ENCODE data around the gene FAM20B.

The FAM20B gene

GRCh38 chr1:179010671-179011070, 15.0 kb upstream of the FAM20B start:
- Mint-ChIP-seq H3K9me3 (no peaks in the 10 kb centered on the region), H3K4me3 (no peak overlapping the region), H3K27me3 (ENCODE audit: low read depth) (peaks cover 2% of the 10 kb centered on the region), H3K27ac (no peak overlapping the region), H3K4me1 (ENCODE audit: low read depth) (no peaks in the 10 kb centered on the region), H3K36me3 (ENCODE audit: low read depth) (no peaks in the 10 kb centered on the region)
- DNase-seq (ENCODE audit: low spot score): no peak

GRCh38 chr1:179012038-179012437, 13.7 kb upstream of the FAM20B start:
- H3K4me1 Mint-ChIP-seq (ENCODE audit: low read depth): peaks cover 4% of the 10 kb centered on the region
- DNase-seq (ENCODE audit: low spot score): no peak
- no peak overlapping the region for H3K4me3 Mint-ChIP-seq
- H3K27me3 Mint-ChIP-seq (ENCODE audit: low read depth): peaks cover 2% of the 10 kb centered on the region
- no peaks in the 10 kb centered on the region for H3K9me3 Mint-ChIP-seq
- no peaks in the 10 kb centered on the region for H3K36me3 Mint-ChIP-seq (ENCODE audit: low read depth)
- H3K27ac Mint-ChIP-seq: no peak overlapping the region

GRCh38 chr1:179014123-179014522, 11.6 kb upstream of the FAM20B start:
- DNase-seq (ENCODE audit: low spot score): no peak
- Mint-ChIP-seq H3K27ac (no peak overlapping the region), H3K4me1 (ENCODE audit: low read depth) (peaks cover 5% of the 10 kb centered on the region), H3K9me3 (no peaks in the 10 kb centered on the region), H3K4me3 (no peak overlapping the region), H3K36me3 (ENCODE audit: low read depth) (no peaks in the 10 kb centered on the region), H3K27me3 (ENCODE audit: low read depth) (peaks cover 5% of the 10 kb centered on the region)

GRCh38 chr1:179015396-179015795, 10.3 kb upstream of the FAM20B start:
- Mint-ChIP-seq H3K9me3 (no peaks in the 10 kb centered on the region), H3K36me3 (ENCODE audit: low read depth) (no peaks in the 10 kb centered on the region), H3K4me1 (ENCODE audit: low read depth) (peaks cover 5% of the 10 kb centered on the region), H3K4me3 (no peak overlapping the region), H3K27ac (no peak overlapping the region), H3K27me3 (ENCODE audit: low read depth) (peaks cover 5% of the 10 kb centered on the region)
- DNase-seq (ENCODE audit: low spot score): no peak

- no peaks in the 10 kb centered on the region for H3K9me3 Mint-ChIP-seq
- H3K36me3 Mint-ChIP-seq (ENCODE audit: low read depth): no peaks in the 10 kb centered on the region
- no peak overlapping the region for H3K27ac Mint-ChIP-seq
- DNase-seq (ENCODE audit: low spot score): no peak
- peaks cover 5% of the 10 kb centered on the region for H3K4me1 Mint-ChIP-seq (ENCODE audit: low read depth)
- peaks cover 9% of the 10 kb centered on the region for H3K27me3 Mint-ChIP-seq (ENCODE audit: low read depth)
- H3K4me3 Mint-ChIP-seq: no peak overlapping the region
Observed at GRCh38 chr1:179016706-179017382, 8.8 kb upstream of the FAM20B start.

- no peak for DNase-seq (ENCODE audit: low spot score)
Observed at GRCh38 chr1:179017383-179018326, 8.0 kb upstream of the FAM20B start.

GRCh38 chr1:179021873-179022272, 3.8 kb upstream of the FAM20B start:
- no peak overlapping the region for H3K27ac Mint-ChIP-seq
- H3K4me1 Mint-ChIP-seq (ENCODE audit: low read depth): peaks cover 15% of the 10 kb centered on the region
- H3K4me3 Mint-ChIP-seq: no peak overlapping the region
- H3K27me3 Mint-ChIP-seq (ENCODE audit: low read depth): peaks cover 28% of the 10 kb centered on the region
- H3K9me3 Mint-ChIP-seq: no peaks in the 10 kb centered on the region
- H3K36me3 Mint-ChIP-seq (ENCODE audit: low read depth): no peaks in the 10 kb centered on the region
- no peak for DNase-seq (ENCODE audit: low spot score)

More at GRCh38 chr1:179017383-179018326, 8.0 kb upstream of the FAM20B start:
- Mint-ChIP-seq H3K27ac (no peak overlapping the region), H3K36me3 (ENCODE audit: low read depth) (no peaks in the 10 kb centered on the region), H3K9me3 (no peaks in the 10 kb centered on the region), H3K27me3 (ENCODE audit: low read depth) (peaks cover 14% of the 10 kb centered on the region), H3K4me1 (ENCODE audit: low read depth) (peaks cover 5% of the 10 kb centered on the region), H3K4me3 (no peak overlapping the region)

- Mint-ChIP-seq H3K9me3 (no peaks in the 10 kb centered on the region), H3K4me3 (peak overlapping the region; percentile 2), H3K27me3 (ENCODE audit: low read depth) (peaks cover 25% of the 10 kb centered on the region), H3K4me1 (ENCODE audit: low read depth) (peaks cover 27% of the 10 kb centered on the region), H3K36me3 (ENCODE audit: low read depth) (no peaks in the 10 kb centered on the region), H3K27ac (no peak overlapping the region)
- DNase-seq (ENCODE audit: low spot score): no peak
Observed at GRCh38 chr1:179023946-179024650, 1.6 kb upstream of the FAM20B start.

- H3K27ac Mint-ChIP-seq: peak overlapping the region; percentile 87
- DNase-seq (ENCODE audit: low spot score): peak; percentile 78
- peaks cover 25% of the 10 kb centered on the region for H3K27me3 Mint-ChIP-seq (ENCODE audit: low read depth)
- peaks cover 44% of the 10 kb centered on the region for H3K4me1 Mint-ChIP-seq (ENCODE audit: low read depth)
- H3K36me3 Mint-ChIP-seq (ENCODE audit: low read depth): no peaks in the 10 kb centered on the region
- no peaks in the 10 kb centered on the region for H3K9me3 Mint-ChIP-seq
- H3K4me3 Mint-ChIP-seq: peak overlapping the region; percentile 91
Observed at GRCh38 chr1:179025975-179026812, 500 bp downstream of the FAM20B start.

GRCh38 chr1:179026813-179027669, 1.3 kb downstream of the FAM20B start:
- Mint-ChIP-seq H3K27ac (peak overlapping the region; percentile 87), H3K27me3 (ENCODE audit: low read depth) (peaks cover 20% of the 10 kb centered on the region), H3K4me1 (ENCODE audit: low read depth) (peaks cover 52% of the 10 kb centered on the region), H3K4me3 (peak overlapping the region; percentile 91), H3K9me3 (no peaks in the 10 kb centered on the region), H3K36me3 (ENCODE audit: low read depth) (no peaks in the 10 kb centered on the region)
- DNase-seq (ENCODE audit: low spot score): no peak

GRCh38 chr1:179029321-179029759, 3.6 kb downstream of the FAM20B start:
- Mint-ChIP-seq H3K27me3 (ENCODE audit: low read depth) (peaks cover 7% of the 10 kb centered on the region), H3K9me3 (no peaks in the 10 kb centered on the region), H3K4me1 (ENCODE audit: low read depth) (peaks cover 64% of the 10 kb centered on the region), H3K4me3 (no peak overlapping the region), H3K27ac (no peak overlapping the region), H3K36me3 (ENCODE audit: low read depth) (peaks cover 1% of the 10 kb centered on the region)
- DNase-seq (ENCODE audit: low spot score): no peak

GRCh38 chr1:179030130-179030529, 4.4 kb downstream of the FAM20B start:
- Mint-ChIP-seq H3K36me3 (ENCODE audit: low read depth) (peaks cover 6% of the 10 kb centered on the region), H3K27me3 (ENCODE audit: low read depth) (peaks cover 1% of the 10 kb centered on the region), H3K4me3 (no peak overlapping the region), H3K4me1 (ENCODE audit: low read depth) (peaks cover 67% of the 10 kb centered on the region), H3K9me3 (no peaks in the 10 kb centered on the region), H3K27ac (no peak overlapping the region)
- DNase-seq (ENCODE audit: low spot score): no peak

Measured in T-helper 2 cell treated with Interferon-gamma antibody and Interleukin-4, amounts not matched to agents 5 μg/mL and 100 μg/mL, for 36 hours (primary cell).